ENCODE data around the gene CABP7. TPM values are rescaled to one million over a fixed set of nuclear protein-coding genes. Genes with fewer than 3 reads are reported as not detected.

Gene CABP7
- total and polyA plus RNA-seq, 2 experiments from 2014 or later: 0.06 to 0.24 TPM

GRCh38 chr22:29733362-29734201, 13.8 kb downstream of the CABP7 start:
- no peaks in the 10 kb centered on the region for H3K36me3 Mint-ChIP-seq (ENCODE audit: low read depth)
- no peak for ATAC-seq
- Histone ChIP-seq H3K27me3 (ENCODE audit: insufficient read depth) (no peaks in the 10 kb centered on the region), H3K79me2 (replicated peaks; ENCODE audit: insufficient read depth) (no peaks in the 10 kb centered on the region), H4K20me1 (replicated peaks; ENCODE audit: insufficient read depth) (no peaks in the 10 kb centered on the region), H2AFZ (no peak overlapping the region), H3K27ac (ENCODE audit: low read depth) (no peak overlapping the region), H3K4me3 (no peak overlapping the region), H3K36me3 (ENCODE audit: insufficient read depth) (no peaks in the 10 kb centered on the region), H3F3A (replicated peaks; ENCODE audit: low read depth) (no peaks in the 10 kb centered on the region), H3K4me2 (no peak overlapping the region), H3K9me2 (ENCODE audit: insufficient read depth) (no peaks in the 10 kb centered on the region), H3K4me1 (ENCODE audit: insufficient read depth) (peaks cover 14% of the 10 kb centered on the region)
- DNase-seq (ENCODE audit: low spot score): no peak
- H3K4me1 Mint-ChIP-seq: peaks cover 18% of the 10 kb centered on the region
- H3K4me3 Mint-ChIP-seq: no peak overlapping the region
- H3K27me3 Mint-ChIP-seq (ENCODE audit: insufficient read depth, low read depth, poor library complexity): peaks cover 2% of the 10 kb centered on the region
- no peak overlapping the region; the same call in 1 of the 2 replicates for H3K27ac Mint-ChIP-seq
- H3K9me3 Mint-ChIP-seq: no peaks in the 10 kb centered on the region
- TF ChIP-seq ZNF114 (CRISPR knock-in tag; IDR thresholded peaks at IDR 0.05): no peak
- TF ChIP-seq CREB1 (CRISPR knock-in tag; IDR thresholded peaks at IDR 0.05; ENCODE audit: low read depth): no peak
- no peak for TF ChIP-seq JUNB (IDR thresholded peaks at IDR 0.05; ENCODE audit: unreplicated experiment)
- no peak for TF ChIP-seq NANOG (IDR thresholded peaks at IDR 0.05; ENCODE audit: borderline replicate concordance)
- no peak for TF ChIP-seq ZNF462 (CRISPR knock-in tag; IDR thresholded peaks at IDR 0.05)
- TF ChIP-seq POLR2AphosphoS5 (IDR thresholded peaks at IDR 0.05; ENCODE audit: low read depth): no peak
- no peak for TF ChIP-seq CTCF (conservative IDR thresholded peaks at IDR 0.05; ENCODE audit: low read depth in 2 of 2)
- no peak for TF ChIP-seq REST (IDR thresholded peaks at IDR 0.05; ENCODE audit: unreplicated experiment)
- no peak for TF ChIP-seq ETS1 (IDR thresholded peaks at IDR 0.05)
- no peak for TF ChIP-seq STAT1 (IDR thresholded peaks at IDR 0.05; ENCODE audit: unreplicated experiment)
- TF ChIP-seq ZNF331 (CRISPR knock-in tag; IDR thresholded peaks at IDR 0.05; ENCODE audit: low read depth): no peak
- TF ChIP-seq EZH2 (IDR thresholded peaks at IDR 0.05; ENCODE audit: low read depth, unreplicated experiment): no peak
- no peak for TF ChIP-seq EZH2phosphoT487 (IDR thresholded peaks at IDR 0.05; ENCODE audit: unreplicated experiment)
